K562 (cell line): ENCODE measurements around the gene MAST4. TPM values are rescaled to one million over a fixed set of nuclear protein-coding genes. Genes with fewer than 3 reads are reported as not detected.

ENCODE experiments used
- ATAC-seq: fragments of 200-7000 bp; cut with Tn5 transposase; 3 replicates; pipeline ENCODE4 v1.9.1; 2020; ENCODE audit warnings: moderate library complexity
- BruUV-seq: library from RNA; stranded (reverse); fragments of 400-500 nt; replicated peaks from 2 replicates; lab custom pipeline; 2021; lab: Mats Ljungman, UMichigan
- CTCF ChIA-PET: fragments of 300-600 bp; formaldehyde crosslinking; extraction: SDS; loops from one replicate; lab custom pipeline; 2021; ENCODE audit warnings: low intra/inter-chr PET ratio; lab: Yijun Ruan, JAX
- POLR2A ChIA-PET: fragments of 300-600, 350-650 bp; sonication (Branson Sonifier 250); formaldehyde crosslinking; extraction: SDS; loops from one replicate; lab custom pipeline; 2021; ENCODE audit warnings: antibody characterized with exemption, inconsistent platforms; lab: Yijun Ruan, JAX
- DNase-seq, 4 experiments: peaks; one replicate each; pipeline versions ENCODE4 v3.0.0 to v3.0.0-alpha.2; 2011 to 2018; ENCODE audit warnings: low spot score in 3 of 4, mixed read lengths in 3 of 4; ENCODE audit errors: extremely low read depth in 1 of 4
- FAIRE-seq: peaks from 2 replicates; lab custom pipeline; 2011; peaks lifted over from hg19 to GRCh38; lab: Jason Lieb, UNC
- H2AFZ ChIP-seq: 2 replicates; pipeline ENCODE4 v1.6.0; 2011; ENCODE audit warnings: low read depth, low read length, control low read depth, inconsistent platforms
- H3K27ac ChIP-seq: fragments of 200-600 bp; 3 replicates; pipeline ENCODE4 v1.8.0; 2011; ENCODE audit warnings: low read depth, mild to moderate bottlenecking, control low read depth, inconsistent platforms, low read length, moderate library complexity, mixed read lengths; ENCODE audit errors: extremely low read depth
- H3K27me3 ChIP-seq, 2 experiments: fragments of 300-600 bp in 1 of 2; 2 replicates in 1 of 2; 3 replicates in 1 of 2; pipeline versions ENCODE4 v1.6.0 to v1.8.0; 2011; ENCODE audit warnings: inconsistent platforms in 2 of 2, low read length in 2 of 2, mild to moderate bottlenecking in 1 of 2, mixed read lengths in 1 of 2, moderate library complexity in 1 of 2; ENCODE audit not compliant: control insufficient read depth in 2 of 2, insufficient read depth in 2 of 2
- H3K36me3 ChIP-seq: fragments of 300-600 bp; 3 replicates; pipeline ENCODE4 v1.8.0; 2011; ENCODE audit warnings: mild to moderate bottlenecking, low read length, inconsistent platforms; ENCODE audit not compliant: control insufficient read depth, insufficient read depth
- H3K4me1 ChIP-seq, 2 experiments: fragments of 200-600 bp in 1 of 2; replicated peaks in 1 of 2; 2 replicates in 1 of 2; 3 replicates in 1 of 2; pipeline versions ENCODE4 v1.5.1 to v1.8.0; 2011; ENCODE audit warnings: inconsistent platforms in 2 of 2, low read length in 2 of 2, mild to moderate bottlenecking in 1 of 2, mixed read lengths in 1 of 2, moderate library complexity in 1 of 2; ENCODE audit not compliant: control insufficient read depth in 2 of 2, insufficient read depth in 2 of 2
- H3K4me2 ChIP-seq: 2 replicates; pipeline ENCODE4 v1.6.1; 2011; ENCODE audit warnings: low read length, control low read depth, inconsistent platforms, mixed read lengths; ENCODE audit not compliant: insufficient read depth
- H3K4me3 ChIP-seq: fragments of 200-600 bp; sonication (generic), shearing (Covaris generic); 2 replicates; pipeline ENCODE4 v1.5.1; 2016; ENCODE audit warnings: control low read depth, inconsistent platforms
- H3K79me2 ChIP-seq: fragments of 200-600 bp; 3 replicates; pipeline ENCODE4 v1.8.0; 2011; ENCODE audit warnings: low read length, inconsistent platforms; ENCODE audit not compliant: control insufficient read depth, insufficient read depth
- H3K9ac ChIP-seq, 2 experiments: 2 replicates each; pipeline versions ENCODE4 v1.6.0 to v1.6.1; 2011; ENCODE audit warnings: low read depth in 2 of 2, low read length in 2 of 2, control low read depth in 1 of 2, inconsistent platforms in 1 of 2, mild to moderate bottlenecking in 1 of 2, mixed read lengths in 1 of 2; ENCODE audit not compliant: insufficient read depth in 1 of 2
- H3K9me1 ChIP-seq: one replicate; pipeline ENCODE4 v1.6.0; 2011; ENCODE audit warnings: inconsistent platforms, mild to moderate bottlenecking, low read length, moderate library complexity; ENCODE audit not compliant: control insufficient read depth, insufficient read depth
- H3K9me3 ChIP-seq: replicated peaks from 2 replicates; pipeline ENCODE4 v1.5.1; 2011; ENCODE audit warnings: low read depth, low read length, inconsistent platforms; ENCODE audit not compliant: control insufficient read depth, insufficient read depth
- H4K20me1 ChIP-seq: replicated peaks from 2 replicates; pipeline ENCODE4 v1.6.1; 2011; ENCODE audit warnings: low read length, inconsistent platforms, mixed read lengths; ENCODE audit not compliant: control insufficient read depth, insufficient read depth
- EWSR1 ChIP-seq: fragments of 450-650 bp; IDR thresholded peaks from 2 replicates; pipeline ENCODE4 v1.6.1; 2018; ENCODE audit warnings: borderline replicate concordance, mild to moderate bottlenecking, low read depth, moderate library complexity; ENCODE audit not compliant: partially characterized antibody
- GTF2A2 ChIP-seq: IDR thresholded peaks from 2 replicates; pipeline ENCODE4 v1.6.1; 2016; ENCODE audit warnings: mild to moderate bottlenecking, missing genetic modification characterization, missing compliant biosample characterization
- HIVEP1 ChIP-seq: fragments of 250-450 bp; sonication (Bioruptor Pico); IDR thresholded peaks from 2 replicates; pipeline ENCODE4 v1.4.0; 2020; ENCODE audit warnings: mild to moderate bottlenecking
- PCBP2 ChIP-seq: fragments of 200-400 bp; formaldehyde crosslinking; IDR thresholded peaks from 2 replicates; pipeline ENCODE4 v1.6.1; 2018; ENCODE audit warnings: low read length, low read depth, mild to moderate bottlenecking, moderate library complexity; ENCODE audit not compliant: poor library complexity, severe bottlenecking
- POLR2AphosphoS5 ChIP-seq: IDR thresholded peaks from 2 replicates; pipeline ENCODE4 v1.6.1; 2011; ENCODE audit warnings: mild to moderate bottlenecking, low read depth, low read length, moderate library complexity; ENCODE audit not compliant: control insufficient read depth, insufficient read depth
- WGBS: fragments of 100-300 bp; shearing (Covaris generic); methylation state at CpG from one replicate; pipeline ENCODE4 v1.1.6; 2016; ENCODE audit warnings: low coverage, mixed read lengths; ENCODE audit not compliant: insufficient coverage; ENCODE audit errors: missing lambda C conversion rate; 5-methylcytosine and 5-hydroxymethylcytosine counted together
- in situ Hi-C: fragments of 300-500 bp; cut with MboI; formaldehyde crosslinking; loops from 4 replicates; pipeline ENCODE4 v1.15.0; 2018; ENCODE audit warnings: inconsistent platforms, mixed read lengths
- intact Hi-C: fragments of 100-400 bp; cut with micrococcal nuclease; formaldehyde crosslinking; loops from 2 replicates; pipeline ENCODE4 v1.14.2; 2022
- polyA plus RNA-seq, 8 experiments: library from polyadenylated mRNA; depleted of rRNA in 4 of 8; stranded (reverse) in 5 of 8; unstranded in 3 of 8; fragments of >200 nt; fragmentation: Nextera tagmentation in 2 of 8; fragmentation: Illumina TruSeq in 1 of 8; extraction: Ambion mirVana in 2 of 8; extraction: Trizol in 1 of 8; gene quantifications; 2 replicates each; pipeline versions ENCODE4 v1.2.1 to v1.2.3, GENCODE V29; 2011 to 2014; ENCODE audit warnings: inconsistent platforms in 1 of 8, missing spikeins in 1 of 8
- total RNA-seq, 7 experiments: library from RNA; depleted of rRNA in 6 of 7; stranded (reverse); fragments of >200 nt in 6 of 7; fragmentation: Illumina TruSeq in 2 of 7; extraction: Trizol in 2 of 7; gene quantifications; 2 replicates each; pipeline versions ENCODE4 v1.2.1 to v1.2.3, GENCODE V29; 2011 to 2021; ENCODE audit warnings: low replicate concordance in 1 of 7

Gene MAST4
- total and polyA plus RNA-seq, 9 of the 15 experiments (the other 6 are each of a cell fraction or from before 2014, with no cell fraction given): 0.88 to 10.1 (median 5.2) TPM

GRCh38 chr5:67045816-67046740, 449.9 kb downstream of the MAST4 start (continued):
- no peak for TF ChIP-seq EWSR1
- TF ChIP-seq, all 486 proteins: peak for 0

GRCh38 chr5:67047160-67047559, 451.0 kb downstream of the MAST4 start:
- peaks cover 0 to 8% of the 10 kb centered on the region in 2 experiments; a peak in 3 of 5 replicates for H3K4me1 ChIP-seq
- H3K27ac ChIP-seq: no peak overlapping the region
- H3K9me1 ChIP-seq: no peaks in the 10 kb centered on the region
- intact Hi-C loops (no loop called here), in situ Hi-C loops (no loop called here)
- H3K4me2 ChIP-seq: no peak overlapping the region
- no peaks in the 10 kb centered on the region; the same call in 1 of the 2 replicates for H4K20me1 ChIP-seq
- no peaks in the 10 kb centered on the region for H3K9me3 ChIP-seq
- 73% methylated on average over 1 of the region's 1 CpG for WGBS
- DNase-seq (no peak), FAIRE-seq (no peak), ATAC-seq (no peak)
- H3K4me3 ChIP-seq: no peak overlapping the region
- H3K27me3 ChIP-seq: no peaks in the 10 kb centered on the region
- H2AFZ ChIP-seq: no peak overlapping the region
- ChIA-PET POLR2A (interaction anchor here (1.3 to 1.6 kb wide), 2 partner anchors 8 to 10 kb away, joined by 3 to 4 read pairs; no protein-coding TSS in a partner anchor), CTCF (no interaction called here)
- H3K9ac ChIP-seq: no peak overlapping the region
- TF ChIP-seq POLR2AphosphoS5 (no peak), PCBP2 (no peak), HIVEP1 (CRISPR knock-in tag) (no peak), GTF2A2 (tag) (no peak)
- no TSS peak for BruUV-seq
- no peaks in the 10 kb centered on the region for H3K79me2 ChIP-seq
- no peaks in the 10 kb centered on the region for H3K36me3 ChIP-seq
